GM21515 (cell line): ENCODE results near the gene MDN1.
"Not testable (repeated sequence)": the region's sequence is repeated elsewhere in the genome, so short reads cannot be mapped to it uniquely, and the experiment has no call there.

ENCODE experiments used
- ATAC-seq: cut with Tn5 transposase; IDR thresholded peaks from one replicate; pipeline ENCODE4 v1.9.1; 2021; ENCODE audit not compliant: unreplicated experiment

MDN1 gene

DNA sequence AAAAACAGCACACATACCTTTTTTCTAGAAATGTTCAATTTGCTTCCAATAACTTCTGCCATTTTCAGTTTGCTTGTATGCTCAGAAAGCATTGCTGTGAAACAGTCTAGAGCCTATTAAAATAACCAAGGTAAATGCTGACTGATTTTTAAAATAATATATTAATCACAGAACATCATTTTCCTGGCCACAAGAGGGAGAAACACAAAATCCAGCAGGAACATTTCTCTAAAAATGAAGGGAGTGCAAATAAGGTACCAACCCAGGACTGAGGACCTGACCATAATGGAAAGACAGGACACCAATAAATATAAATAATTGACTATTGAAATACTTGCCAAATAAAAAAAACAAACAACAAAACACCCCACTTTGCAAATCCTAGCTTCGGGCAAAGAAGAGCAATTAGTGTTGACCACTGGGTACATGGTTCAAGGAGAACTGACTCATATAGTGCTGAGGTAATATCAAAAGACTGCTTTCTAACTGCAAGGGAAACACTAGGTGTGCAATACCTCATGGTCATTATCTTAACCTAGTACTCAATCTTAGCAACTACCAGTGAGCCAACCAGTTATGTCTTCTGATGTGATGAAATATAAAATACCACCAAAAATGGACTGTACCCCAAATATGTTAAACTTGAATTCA lies 42.9 kb downstream of the MDN1 start:
- no peak for ATAC-seq

DNA sequence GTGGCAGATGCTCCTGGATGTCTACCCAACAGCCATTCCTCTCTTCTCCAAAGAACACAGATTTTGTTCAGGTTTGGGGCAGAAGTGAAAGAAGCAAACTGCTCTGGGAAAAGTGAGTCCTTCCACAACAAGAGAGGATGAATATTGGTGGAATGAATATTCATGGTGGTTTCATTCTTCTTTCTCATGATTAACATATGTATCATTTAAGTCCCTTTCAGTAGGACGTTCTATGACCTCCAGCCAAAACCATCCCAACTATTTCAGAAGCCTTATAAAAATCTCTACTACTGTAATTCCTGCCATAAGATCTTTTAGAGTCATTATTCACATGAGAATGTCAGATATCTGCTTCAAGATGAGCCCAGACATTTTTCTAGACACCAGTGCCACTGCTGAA lies 44.4 kb downstream of the MDN1 start:
- no peak for ATAC-seq

DNA sequence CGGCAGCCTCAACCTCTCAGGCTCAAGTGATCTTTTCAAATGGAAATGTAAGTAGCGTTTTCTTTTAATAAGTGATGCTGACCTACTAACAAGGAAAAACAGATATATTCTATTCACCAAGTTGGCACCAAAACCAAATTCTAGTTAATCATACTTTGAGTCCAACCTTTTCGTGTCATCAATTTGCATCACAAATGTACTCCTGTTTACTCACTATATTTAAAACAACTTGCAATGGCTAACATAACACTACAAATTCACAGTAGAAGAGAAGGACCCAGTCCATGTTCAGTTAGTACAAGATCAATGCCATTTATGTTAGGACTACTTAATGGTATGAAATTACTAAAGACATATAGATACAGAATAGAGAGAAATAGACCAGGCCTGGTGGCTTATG lies 50.0 kb downstream of the MDN1 start:
- ATAC-seq, result no peak

DNA sequence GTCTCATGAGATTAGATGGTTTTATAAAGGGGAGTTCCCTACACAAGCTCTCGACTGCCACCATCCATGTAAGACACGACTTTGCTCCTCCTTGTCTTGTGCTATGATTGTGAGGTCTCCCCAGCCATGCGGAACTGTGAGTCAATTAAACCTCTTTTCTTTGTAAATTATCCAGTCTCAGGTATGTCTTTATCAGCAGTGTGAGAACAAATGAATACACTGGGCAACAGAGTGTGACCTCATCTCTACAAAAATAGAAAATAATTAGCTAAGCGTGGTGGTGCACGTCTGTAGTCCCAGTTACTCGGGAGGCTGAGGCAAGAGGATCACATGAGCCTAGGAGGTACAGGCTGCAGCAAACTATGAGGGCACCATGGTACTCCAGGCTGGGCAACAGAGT lies 51.3 kb downstream of the MDN1 start:
- ATAC-seq, result no peak

DNA sequence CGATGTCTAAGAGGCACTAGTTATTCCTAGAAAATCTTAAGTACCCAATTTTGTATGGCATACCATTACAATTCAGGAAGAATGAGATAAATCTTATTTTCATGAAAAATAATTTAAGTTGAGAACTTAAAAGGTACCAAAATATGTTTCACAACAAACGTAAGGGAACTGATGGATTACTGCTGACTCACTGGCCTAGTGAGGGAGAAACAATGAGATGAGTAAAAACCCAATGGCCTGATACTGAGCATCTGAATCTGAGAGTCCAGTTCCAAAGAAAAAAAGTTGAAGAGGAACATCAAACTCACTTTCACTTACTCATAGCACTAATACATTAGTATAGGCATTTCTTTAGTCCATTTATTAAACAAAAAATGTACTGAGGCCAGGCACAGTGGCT lies 56.0 kb downstream of the MDN1 start:
- ATAC-seq, result no peak

DNA sequence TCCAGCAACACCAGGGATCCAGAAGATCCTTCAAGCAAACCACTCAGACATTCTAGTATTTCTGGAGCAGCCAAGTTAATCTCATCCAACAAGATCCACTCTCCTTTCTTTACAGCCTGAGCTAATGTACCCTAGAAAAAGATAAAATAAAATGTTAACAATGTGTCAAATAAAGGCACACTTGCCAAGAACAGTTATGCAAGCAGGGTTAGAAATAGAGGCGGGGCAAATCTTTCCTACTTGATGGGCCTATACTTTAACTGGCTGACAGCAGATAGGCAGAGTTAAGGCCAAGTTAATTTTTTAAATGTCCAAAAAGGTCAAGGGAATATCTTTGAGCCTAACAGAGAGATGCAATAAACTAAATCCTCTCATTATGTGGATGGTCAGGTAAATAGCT lies 60.8 kb downstream of the MDN1 start:
- no peak for ATAC-seq

DNA sequence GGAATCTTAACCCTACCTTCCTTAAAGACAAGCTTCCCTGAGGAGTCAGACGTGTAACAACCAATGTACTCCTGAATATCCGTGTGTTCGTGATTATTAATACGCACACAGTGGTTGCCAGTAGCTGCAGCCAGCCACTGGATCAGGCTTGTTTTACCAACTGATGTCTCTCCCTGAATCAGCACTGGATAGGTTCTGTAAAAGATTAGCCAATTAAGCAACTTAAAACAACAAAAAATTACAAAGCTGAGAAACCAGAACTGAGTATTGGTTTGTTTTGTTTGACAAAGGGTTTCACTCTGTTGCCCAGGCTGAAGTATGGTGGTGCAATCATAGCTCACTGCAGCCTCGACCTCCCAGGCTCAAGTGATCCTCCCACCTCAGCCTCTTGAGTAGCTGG lies 69.3 kb downstream of the MDN1 start:
- no peak for ATAC-seq

DNA sequence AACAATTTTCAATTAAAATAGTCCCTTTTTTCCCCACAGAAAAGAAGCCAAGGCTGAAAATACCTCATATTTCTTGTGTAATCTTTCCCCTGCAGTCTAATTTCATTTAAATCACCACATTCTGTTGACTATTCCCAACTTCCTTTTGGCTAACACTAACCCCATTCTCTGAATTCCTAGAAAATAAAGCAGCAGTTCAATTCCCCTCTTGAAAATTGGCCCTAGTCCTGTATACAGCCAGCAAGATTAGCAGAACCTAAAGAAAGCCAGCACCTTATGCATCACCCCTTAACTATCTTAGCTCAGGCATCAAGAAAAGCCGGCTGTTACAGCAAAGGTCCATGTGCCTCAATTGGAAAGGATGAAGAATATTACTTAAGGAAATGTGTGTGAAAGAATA lies 69.7 kb downstream of the MDN1 start:
- no peak for ATAC-seq

DNA sequence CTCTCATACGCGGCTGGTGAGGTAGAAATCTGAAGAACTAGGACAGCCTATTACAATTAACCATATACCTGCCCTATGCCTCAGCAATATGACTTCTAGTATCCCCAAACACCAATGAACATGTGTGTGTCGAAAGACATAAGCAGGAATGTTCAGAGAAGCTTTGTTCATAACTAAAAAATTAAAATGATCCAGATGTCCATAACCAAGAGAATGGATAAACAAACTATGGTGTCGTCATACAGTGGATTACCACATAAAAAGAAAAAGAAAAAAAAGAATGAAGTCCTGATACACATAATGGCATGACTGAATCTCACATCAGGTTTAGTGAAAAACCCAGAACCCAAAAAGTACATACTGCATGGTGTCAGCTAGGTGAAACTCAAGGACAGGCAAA lies 73.9 kb downstream of the MDN1 start:
- ATAC-seq, result no peak

DNA sequence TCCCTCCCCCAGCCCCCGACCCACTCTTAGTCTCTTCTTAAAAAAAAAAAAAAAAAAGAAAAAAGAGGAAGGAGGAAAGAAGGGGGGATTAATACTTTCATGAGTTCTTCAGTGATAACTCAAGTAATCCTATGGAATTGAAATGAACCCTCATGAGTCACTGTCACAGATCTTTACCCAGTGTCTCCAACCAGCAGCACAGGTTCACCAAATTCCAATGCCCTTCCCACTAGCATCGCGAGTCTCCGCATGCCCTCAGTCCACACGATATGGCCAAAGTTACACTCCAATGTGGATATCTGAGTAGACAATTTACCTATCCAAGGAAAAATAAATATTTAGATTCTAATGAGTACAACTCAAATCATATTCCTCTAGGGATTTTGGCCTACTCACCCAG lies 74.5 kb downstream of the MDN1 start:
- no peak for ATAC-seq

DNA sequence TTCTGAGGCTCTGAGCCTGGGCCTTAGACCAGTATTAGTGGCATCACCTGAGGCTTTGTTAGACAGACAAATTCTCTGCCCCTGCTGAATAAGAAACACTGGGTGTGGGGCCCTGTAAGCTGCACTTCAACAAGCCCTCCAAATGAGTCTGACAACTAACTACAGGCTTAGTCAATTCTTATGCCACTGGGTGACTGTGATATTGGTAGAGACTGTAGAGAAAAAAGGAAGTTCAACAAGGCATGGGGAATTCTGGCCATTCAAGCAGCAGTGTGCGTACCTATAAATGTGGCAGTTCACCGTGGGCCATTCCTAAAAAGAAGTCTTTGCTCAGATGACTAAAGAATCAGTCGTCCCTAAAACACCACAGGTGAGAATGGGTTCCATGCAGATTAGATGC lies 82.7 kb downstream of the MDN1 start:
- ATAC-seq, result no peak

DNA sequence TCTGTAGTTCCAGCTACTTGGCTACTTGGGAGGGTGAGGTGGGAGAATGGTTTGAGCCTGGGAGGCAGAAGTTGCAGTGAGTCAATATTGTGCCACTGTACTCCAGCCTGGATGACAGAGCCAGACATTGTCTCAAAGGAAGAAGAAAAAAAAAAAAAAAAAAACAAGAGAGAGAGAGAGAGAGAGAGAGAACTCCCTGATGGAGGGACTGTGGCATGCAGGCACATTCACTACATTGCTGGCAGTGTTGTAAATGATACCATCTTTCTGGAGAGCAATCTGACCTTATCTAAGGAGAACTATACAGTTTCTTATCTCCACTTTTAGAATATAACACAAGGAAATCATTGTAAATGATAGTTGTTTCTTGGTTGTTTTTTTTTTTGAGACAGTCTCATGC lies 85.1 kb downstream of the MDN1 start:
- ATAC-seq, result no peak

DNA sequence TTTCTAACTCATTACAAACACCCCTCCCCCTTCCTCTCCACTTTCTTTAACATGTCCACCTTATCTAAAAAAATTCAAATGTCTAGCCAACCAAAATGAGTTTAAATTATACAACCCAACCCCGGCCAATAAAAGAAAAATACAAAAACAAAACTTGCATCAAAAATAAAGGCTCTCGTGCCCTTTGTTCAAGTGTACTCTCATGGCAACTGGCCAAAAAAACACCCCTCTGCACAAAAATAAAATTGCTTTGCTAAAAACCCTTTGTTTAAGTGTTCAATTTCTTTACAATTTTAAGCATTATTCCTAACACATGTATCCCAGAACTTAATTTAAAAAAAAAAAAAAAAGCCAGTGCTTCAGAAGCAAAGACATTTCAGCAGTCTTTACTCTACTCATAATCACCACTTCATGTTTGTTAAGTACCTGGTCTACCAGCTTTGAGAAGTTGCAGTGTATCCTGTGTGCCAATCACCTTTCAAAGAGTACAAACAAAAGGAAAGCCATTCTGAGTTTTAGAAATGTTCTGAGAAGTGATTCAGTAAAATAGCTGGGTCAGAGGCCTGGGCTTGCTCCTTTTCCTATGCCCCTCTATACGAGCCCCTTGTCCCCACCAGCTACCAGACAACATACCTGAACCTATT lies 87.5 kb downstream of the MDN1 start:
- no peak for ATAC-seq

DNA sequence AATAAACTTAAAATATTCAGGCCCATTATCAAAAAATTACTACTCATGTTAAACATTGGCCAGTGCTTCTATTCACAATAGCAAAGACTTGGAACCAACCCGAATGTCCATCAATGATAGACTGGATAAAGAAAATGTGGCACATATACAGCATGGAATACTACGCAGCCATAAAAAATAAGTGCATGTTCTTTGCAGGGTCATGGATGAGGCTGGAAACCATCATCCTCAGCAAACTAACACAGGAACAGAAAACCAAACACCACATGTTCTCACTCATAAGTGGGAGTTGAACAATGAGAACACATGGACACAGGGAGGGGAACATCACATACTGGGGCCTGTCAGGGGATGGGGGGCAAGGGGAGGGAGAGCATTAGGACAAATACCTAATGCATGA lies 88.3 kb downstream of the MDN1 start:
- ATAC-seq, result not testable (repeated sequence)

DNA sequence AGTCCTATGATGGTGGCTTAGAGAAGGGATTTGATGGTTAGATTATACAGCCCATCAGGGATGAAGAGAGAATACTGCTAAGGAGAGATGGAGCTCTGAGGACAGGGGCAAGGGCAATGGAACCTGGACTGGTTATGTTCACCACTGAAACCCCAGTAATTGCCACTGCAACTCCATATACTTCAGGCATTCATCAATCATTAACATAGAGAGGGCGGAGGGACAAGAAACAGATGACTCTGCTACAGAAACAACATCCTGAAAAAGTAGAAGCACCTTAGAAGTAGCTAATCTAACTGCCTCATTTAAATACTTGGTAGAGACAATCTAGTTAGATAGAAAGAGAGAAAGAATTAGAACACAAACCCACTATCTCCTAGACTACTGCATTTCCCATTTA lies 89.8 kb downstream of the MDN1 start:
- ATAC-seq, result no peak

DNA sequence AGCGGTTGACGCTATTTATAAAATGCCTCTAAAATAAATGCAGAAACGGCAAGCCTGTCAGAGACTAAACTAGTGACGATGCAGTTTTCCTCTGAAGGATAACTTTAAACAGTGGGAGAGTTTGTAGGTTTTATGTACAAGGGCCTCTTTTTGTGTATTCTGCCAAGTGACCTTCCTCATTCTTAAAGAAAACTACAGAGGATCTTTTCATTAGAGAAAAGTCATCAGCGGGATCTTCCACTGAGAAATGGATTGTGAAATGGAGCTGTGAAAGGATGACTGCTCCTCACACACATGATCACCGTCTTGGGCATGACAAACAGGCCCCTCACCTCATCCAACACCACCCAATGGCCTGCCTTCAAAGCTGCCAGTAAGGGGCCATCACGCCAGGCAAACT lies 92.1 kb downstream of the MDN1 start:
- ATAC-seq, result no peak

DNA sequence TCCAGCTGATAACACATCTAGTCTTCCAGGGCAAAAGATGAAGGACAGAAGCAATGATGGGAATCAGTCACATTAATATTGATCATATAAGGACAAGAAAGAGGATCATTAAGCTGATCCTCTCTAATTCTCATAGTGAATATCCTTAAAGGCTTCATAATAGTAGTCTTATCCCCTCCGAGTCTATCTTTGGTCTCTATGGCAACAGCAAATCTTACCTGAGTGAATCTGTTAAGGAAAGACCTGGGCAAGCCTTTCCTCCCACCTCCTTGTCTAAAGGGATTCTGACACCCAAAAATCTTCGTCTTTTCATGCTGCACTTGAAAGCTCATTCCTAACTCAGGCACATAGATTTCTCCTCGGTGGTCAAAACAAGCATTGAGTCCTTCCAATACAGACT lies 94.6 kb downstream of the MDN1 start:
- ATAC-seq, result no peak

DNA sequence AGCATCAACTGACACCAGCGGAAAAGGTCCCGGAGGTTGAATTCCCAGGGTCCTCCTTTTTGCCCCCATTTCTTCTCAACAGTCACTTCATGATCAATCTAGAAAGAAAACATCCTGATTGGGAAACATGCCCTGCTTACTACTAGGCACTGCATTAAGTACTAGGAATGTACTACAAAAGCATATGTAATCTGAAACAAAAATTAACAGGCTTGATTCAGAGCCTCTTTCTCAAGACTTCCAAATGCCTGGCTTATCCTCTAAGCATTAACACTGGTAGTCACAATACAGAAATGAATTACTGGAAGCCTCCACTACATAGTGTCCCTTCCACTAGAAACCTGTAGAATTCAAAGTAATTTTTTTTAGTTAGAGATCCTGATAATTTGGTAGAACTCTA lies 96.5 kb downstream of the MDN1 start:
- no peak for ATAC-seq

DNA sequence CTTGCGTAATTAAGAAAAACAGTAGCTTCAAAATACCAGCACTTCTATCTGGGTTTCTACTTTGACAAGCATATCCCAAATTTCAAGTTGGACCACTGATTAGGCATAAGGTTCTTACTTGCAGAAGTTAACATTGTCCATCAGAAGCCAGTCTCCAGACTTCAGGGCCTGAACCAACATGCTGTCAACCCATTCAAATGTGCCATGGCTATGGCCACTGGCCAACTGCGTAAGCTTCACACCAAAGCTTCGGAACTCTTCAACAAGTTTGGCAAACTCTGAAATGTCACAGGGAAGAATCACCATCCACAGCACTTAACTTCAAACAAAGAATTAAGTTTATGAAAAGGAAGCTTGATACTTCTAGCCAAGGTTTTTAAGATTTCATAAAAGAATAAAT lies 103.1 kb downstream of the MDN1 start:
- no peak for ATAC-seq

DNA sequence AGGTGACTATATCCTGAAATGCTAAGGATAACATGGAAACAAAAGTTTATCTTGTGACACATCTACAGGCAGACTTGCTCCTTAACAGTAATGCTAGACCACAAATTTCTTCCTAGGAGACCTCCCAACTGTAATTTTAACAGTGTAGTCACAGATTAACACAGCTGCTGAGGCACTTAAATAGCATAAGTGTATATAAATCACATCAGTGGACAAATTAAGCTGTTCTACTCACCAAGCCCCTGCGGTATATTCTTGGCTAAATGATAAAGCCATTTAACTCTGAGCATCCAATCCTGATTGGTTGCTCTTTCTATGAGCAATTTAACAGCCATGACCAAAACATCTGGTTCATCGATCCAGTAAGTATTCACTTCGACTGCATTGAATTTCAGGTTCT lies 107.8 kb downstream of the MDN1 start:
- no peak for ATAC-seq

DNA sequence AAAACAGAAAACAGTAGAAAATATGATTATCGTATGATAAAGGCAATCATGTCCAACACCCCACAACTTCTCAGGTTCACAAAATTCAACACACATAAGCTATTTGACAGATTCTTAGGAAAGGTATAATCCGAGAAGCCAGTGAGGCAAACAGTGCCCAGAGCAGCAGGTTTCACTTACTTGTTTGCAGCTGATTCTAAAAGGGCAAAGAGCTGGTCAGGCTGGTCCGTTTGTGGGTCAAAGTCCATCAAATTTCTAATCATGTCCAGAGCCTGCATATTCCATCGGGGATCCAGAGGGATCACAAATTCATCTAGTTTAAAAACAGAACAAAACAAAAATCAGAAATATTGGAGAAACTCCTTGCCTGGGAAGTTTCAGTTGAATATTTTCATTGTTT lies 111.3 kb downstream of the MDN1 start:
- no peak for ATAC-seq

DNA sequence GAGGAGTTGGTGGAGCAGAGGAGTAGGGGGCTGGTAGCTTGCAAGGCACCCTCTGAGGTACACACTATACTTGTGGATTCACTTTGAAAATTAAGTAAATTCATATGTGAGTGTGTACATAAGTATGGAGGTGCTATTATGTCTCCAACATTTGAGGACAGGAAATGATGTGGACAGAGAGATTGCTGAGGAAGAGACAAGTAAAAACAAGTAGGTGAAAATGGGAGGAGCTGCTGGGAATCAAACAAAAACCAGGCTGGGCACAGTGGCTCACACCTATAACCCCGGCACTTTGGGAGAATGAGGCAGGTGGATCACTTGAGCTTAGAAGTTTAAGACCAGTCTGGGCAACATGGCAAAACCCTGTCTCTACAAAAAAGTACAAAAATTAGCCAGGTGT lies 111.8 kb downstream of the MDN1 start:
- no peak for ATAC-seq

DNA sequence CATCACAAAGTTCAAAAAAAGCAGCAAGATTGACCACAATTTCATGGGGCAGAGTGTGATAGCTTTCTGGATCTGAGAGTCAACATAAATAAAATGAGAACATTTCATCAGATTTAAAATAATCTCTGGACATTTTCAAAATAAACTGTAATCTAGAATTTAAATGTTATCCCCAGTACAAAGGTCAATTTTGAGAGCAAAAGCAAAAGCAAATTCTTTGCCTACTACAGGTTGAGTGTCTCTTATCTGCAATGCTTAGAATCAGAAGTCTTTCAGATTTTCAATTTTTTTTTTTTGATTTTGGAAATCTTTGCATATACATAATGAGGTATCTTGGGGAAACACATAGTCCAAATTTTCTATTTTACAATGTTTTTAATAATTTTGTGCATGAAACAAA lies 113.5 kb downstream of the MDN1 start:
- ATAC-seq, result no peak
